Spinal cord (tissue), 10 donors: Measurements from ENCODE around the gene CCDC174. TPM values are rescaled to one million over a fixed set of nuclear protein-coding genes. Genes with fewer than 3 reads are reported as not detected.

Source experiments
- DNase-seq, 6 donors: peaks; one replicate each; pipeline versions ENCODE4 v3.0.0 to v3.0.0-alpha.2; 2013 to 2015; ENCODE audit warnings: low spot score in 6 of 6, low read depth in 4 of 6
- H3K27ac ChIP-seq: one replicate; pipeline ENCODE4 v1.5.1; 2013; ENCODE audit warnings: low read depth, low read length, control low read depth
- H3K27me3 ChIP-seq: one replicate; pipeline ENCODE4 v1.6.1; 2013; ENCODE audit warnings: low read length; ENCODE audit not compliant: control insufficient read depth, insufficient read depth
- H3K36me3 ChIP-seq: one replicate; pipeline ENCODE4 v1.6.1; 2013; ENCODE audit warnings: low read length; ENCODE audit not compliant: control insufficient read depth, insufficient read depth
- H3K4me1 ChIP-seq: one replicate; pipeline ENCODE4 v1.6.1; 2013; ENCODE audit warnings: low read length; ENCODE audit not compliant: control insufficient read depth, insufficient read depth
- H3K4me3 ChIP-seq: one replicate; pipeline ENCODE4 v1.5.1; 2013; ENCODE audit warnings: low read depth, low read length, control low read depth
- H3K9me3 ChIP-seq: one replicate; pipeline ENCODE4 v1.6.1; 2013; ENCODE audit warnings: low read length; ENCODE audit not compliant: control insufficient read depth, insufficient read depth
- WGBS: methylation state at CpG from one replicate; pipeline ENCODE4 v1.1.5; 2013; ENCODE audit warnings: missing lambda C conversion rate; ENCODE audit not compliant: insufficient coverage; 5-methylcytosine and 5-hydroxymethylcytosine counted together
- polyA plus RNA-seq, 2 donors: library from polyadenylated mRNA; unstranded; fragments of 120-200 nt; gene quantifications; one replicate each; pipeline ENCODE4 v1.2.1, GENCODE V29; 2013; ENCODE audit not compliant: insufficient read length in 2 of 2
- total RNA-seq, 2 donors: library from RNA; depleted of rRNA in 1 of 2; stranded (reverse); fragments of 120-200 nt in 1 of 2; fragments of >200 nt in 1 of 2; gene quantifications; one replicate each; pipeline versions ENCODE4 v1.2.3 to v1.2.4, GENCODE V29; 2013 to 2014
- donor health status: healthy.

Gene CCDC174
- total and polyA plus RNA-seq, 4 donors = 13.2 to 31.8 (median 19.3) TPM

GRCh38 chr3:14633417-14633816, 18.1 kb upstream of the CCDC174 start:
- Histone ChIP-seq H3K4me1 (no peaks in the 10 kb centered on the region), H3K36me3 (no peaks in the 10 kb centered on the region), H3K4me3 (no peak overlapping the region), H3K27me3 (no peaks in the 10 kb centered on the region), H3K27ac (no peak overlapping the region), H3K9me3 (no peaks in the 10 kb centered on the region)
- DNase-seq = no peak
- 89% methylated on average over 5 of the region's 6 CpGs for WGBS

GRCh38 chr3:14633819-14634424, 17.6 kb upstream of the CCDC174 start:
- no peak overlapping the region for H3K27ac ChIP-seq
- no peaks in the 10 kb centered on the region for H3K9me3 ChIP-seq
- no peaks in the 10 kb centered on the region for H3K36me3 ChIP-seq
- H3K4me1 ChIP-seq = no peaks in the 10 kb centered on the region
- no peak overlapping the region for H3K4me3 ChIP-seq
- no peaks in the 10 kb centered on the region for H3K27me3 ChIP-seq
- DNase-seq = peak in 1 of 6 donors; percentile 47
- 77% methylated on average over 1 of the region's 8 CpGs for WGBS

DNA sequence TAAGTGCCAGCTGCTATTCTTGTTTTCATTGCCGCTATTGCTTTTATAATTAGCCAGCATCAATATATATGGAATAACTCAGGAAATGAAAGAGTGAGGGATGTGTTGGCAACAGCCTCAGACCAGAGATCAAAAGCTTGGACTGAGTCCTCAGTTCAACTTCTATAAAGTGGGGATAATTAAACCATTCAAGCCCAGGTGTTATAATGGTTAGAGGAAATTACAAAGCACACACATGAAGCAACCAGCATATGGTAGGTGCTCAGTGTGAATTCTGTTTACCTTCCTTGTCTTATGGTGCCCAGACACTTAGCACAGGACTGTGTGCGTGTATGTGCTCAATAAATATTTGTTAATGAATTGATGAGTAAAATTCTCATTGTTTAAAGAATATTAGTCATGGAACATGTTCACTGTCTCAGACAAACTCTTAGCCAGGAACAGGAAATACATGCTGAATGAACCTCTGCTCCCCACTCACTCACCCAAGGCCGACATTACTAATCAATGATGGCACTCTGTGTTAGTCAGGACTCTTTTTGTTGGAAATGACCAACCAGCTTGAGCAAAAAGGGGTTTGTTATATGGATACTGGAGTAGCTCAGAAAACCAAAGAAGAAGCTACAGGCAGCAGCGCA, 16.7 kb upstream of the CCDC174 start:
- no peaks in the 10 kb centered on the region for H3K27me3 ChIP-seq
- no peak overlapping the region for H3K4me3 ChIP-seq
- no peaks in the 10 kb centered on the region for H3K9me3 ChIP-seq
- H3K4me1 ChIP-seq = no peaks in the 10 kb centered on the region
- no CpG with 5 or more reads among the region's 4 CpGs for WGBS
- DNase-seq = no peak
- no peaks in the 10 kb centered on the region for H3K36me3 ChIP-seq
- H3K27ac ChIP-seq = no peak overlapping the region

DNA sequence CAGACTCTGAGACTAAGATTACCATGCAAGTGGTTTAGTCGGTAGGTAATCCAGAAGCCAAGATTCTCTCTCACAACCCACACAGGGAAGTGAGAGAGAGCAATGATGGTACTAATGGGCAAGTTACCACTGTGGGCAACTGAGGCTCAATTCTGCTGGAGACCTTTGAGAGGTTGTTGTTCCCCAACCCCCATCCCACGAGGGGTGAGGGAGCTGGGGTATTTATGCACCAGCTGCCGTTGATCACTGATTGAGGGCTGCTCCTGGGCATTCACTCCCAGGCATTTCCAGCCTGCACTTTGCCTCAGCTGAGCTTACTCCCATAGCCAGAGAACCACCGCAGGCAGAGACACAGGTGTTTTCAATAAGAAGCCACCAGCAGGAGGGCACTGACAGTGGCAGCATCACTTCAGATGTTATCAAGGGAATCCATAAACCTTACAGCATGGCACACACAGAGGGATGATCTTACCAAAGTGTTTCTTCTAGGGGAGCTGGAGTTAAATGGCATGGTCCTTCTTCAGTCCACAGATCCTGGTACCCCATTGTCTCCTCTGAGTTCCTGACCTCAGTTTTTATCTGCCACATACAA, 15.0 kb upstream of the CCDC174 start:
- Histone ChIP-seq H3K27me3 (no peaks in the 10 kb centered on the region), H3K27ac (no peak overlapping the region)

GRCh38 chr3:14640157-14640562, 11.4 kb upstream of the CCDC174 start:
- no peaks in the 10 kb centered on the region for H3K9me3 ChIP-seq
- no peaks in the 10 kb centered on the region for H3K4me1 ChIP-seq
- 48% methylated on average over 5 of the region's 10 CpGs for WGBS
- peak in 2 of 6 donors; percentile 30 to 80 for DNase-seq
- no peak overlapping the region for H3K27ac ChIP-seq
- H3K4me3 ChIP-seq = no peak overlapping the region
- no peaks in the 10 kb centered on the region for H3K27me3 ChIP-seq
- no peaks in the 10 kb centered on the region for H3K36me3 ChIP-seq

More for the DNA sequence above, 15.0 kb upstream of the CCDC174 start:
- 69% methylated on average over 2 of the region's 4 CpGs for WGBS
- Histone ChIP-seq H3K36me3 (no peaks in the 10 kb centered on the region), H3K4me1 (no peaks in the 10 kb centered on the region), H3K9me3 (no peaks in the 10 kb centered on the region), H3K4me3 (no peak overlapping the region)
- DNase-seq = no peak

GRCh38 chr3:14640734-14641133, 10.8 kb upstream of the CCDC174 start:
- Histone ChIP-seq H3K36me3 (no peaks in the 10 kb centered on the region), H3K27ac (no peak overlapping the region), H3K9me3 (no peaks in the 10 kb centered on the region), H3K27me3 (no peaks in the 10 kb centered on the region), H3K4me1 (no peaks in the 10 kb centered on the region), H3K4me3 (no peak overlapping the region)
- DNase-seq = no peak
- WGBS = no CpG with 5 or more reads among the region's 2 CpGs

DNA sequence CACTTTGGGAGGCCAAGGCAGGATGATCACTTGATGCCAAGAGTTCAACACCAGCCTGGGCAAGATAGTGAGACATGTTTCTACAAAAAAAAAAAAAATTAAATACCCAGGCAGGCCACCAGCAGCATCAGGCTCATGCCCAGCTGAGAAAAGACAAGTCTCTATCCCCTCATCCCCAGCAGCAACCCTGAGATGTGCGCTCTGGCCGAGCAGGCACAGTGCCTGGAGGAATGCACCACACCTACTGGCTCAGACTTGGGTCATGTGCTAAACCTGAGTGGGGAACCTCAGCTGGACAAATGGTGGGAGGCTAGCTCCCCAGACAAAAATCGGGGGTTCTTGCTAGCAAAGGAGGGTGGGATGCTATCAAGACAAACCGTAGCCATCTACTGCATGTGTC, 10.2 kb upstream of the CCDC174 start:
- no peak overlapping the region for H3K4me3 ChIP-seq
- H3K27me3 ChIP-seq = no peaks in the 10 kb centered on the region
- no peak overlapping the region for H3K27ac ChIP-seq
- no peaks in the 10 kb centered on the region for H3K9me3 ChIP-seq
- no peaks in the 10 kb centered on the region for H3K36me3 ChIP-seq
- 97% methylated on average over 4 of the region's 4 CpGs for WGBS
- no peaks in the 10 kb centered on the region for H3K4me1 ChIP-seq
- DNase-seq = no peak

DNA sequence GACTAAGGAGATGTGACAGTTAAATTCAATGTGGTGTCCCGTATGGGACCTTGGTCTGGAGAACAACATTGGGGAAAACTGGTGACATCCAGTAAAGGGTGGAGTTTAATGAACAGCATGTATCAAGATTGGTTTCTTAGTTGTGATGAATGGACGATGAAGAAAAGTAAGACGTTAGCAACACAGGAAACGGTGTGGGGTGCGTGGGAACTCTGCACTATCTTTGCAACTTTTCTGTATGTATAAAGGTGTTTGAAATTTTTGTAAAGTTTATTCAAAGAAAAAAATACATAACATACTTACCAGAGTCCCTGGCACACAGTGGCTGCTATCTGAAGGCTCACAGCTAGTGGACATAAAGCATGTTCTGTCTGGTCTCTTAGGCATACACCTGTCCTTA, 6.1 kb upstream of the CCDC174 start:
- Histone ChIP-seq H3K4me3 (no peak overlapping the region), H3K27me3 (no peaks in the 10 kb centered on the region), H3K4me1 (peaks cover 3% of the 10 kb centered on the region), H3K27ac (no peak overlapping the region), H3K36me3 (no peaks in the 10 kb centered on the region), H3K9me3 (no peaks in the 10 kb centered on the region)
- DNase-seq = no peak
- 97% methylated on average over 2 of the region's 5 CpGs for WGBS

- 94% methylated on average over 3 of the region's 6 CpGs for WGBS
- Histone ChIP-seq H3K27ac (no peak overlapping the region), H3K9me3 (no peaks in the 10 kb centered on the region), H3K4me1 (peaks cover 7% of the 10 kb centered on the region), H3K27me3 (no peaks in the 10 kb centered on the region), H3K4me3 (no peak overlapping the region), H3K36me3 (no peaks in the 10 kb centered on the region)
- no peak for DNase-seq
Observed at GRCh38 chr3:14646131-14646573, 5.4 kb upstream of the CCDC174 start.
